ENCODE data around the gene MGME1. TPM values are rescaled to one million over a fixed set of nuclear protein-coding genes. Genes with fewer than 3 reads are reported as not detected.

Gene MGME1, protein sequence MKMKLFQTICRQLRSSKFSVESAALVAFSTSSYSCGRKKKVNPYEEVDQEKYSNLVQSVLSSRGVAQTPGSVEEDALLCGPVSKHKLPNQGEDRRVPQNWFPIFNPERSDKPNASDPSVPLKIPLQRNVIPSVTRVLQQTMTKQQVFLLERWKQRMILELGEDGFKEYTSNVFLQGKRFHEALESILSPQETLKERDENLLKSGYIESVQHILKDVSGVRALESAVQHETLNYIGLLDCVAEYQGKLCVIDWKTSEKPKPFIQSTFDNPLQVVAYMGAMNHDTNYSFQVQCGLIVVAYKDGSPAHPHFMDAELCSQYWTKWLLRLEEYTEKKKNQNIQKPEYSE
- 25.0 to 26.7 TPM (median 25.7 TPM) in 3 replicates for total RNA-seq

GRCh38 chr20:17968366-17969277 lies at the start of gene MGME1, which contains the start of gene SNX5:
Gene MGME1, plus strand, starts transcription at chr20:17969018. Its CDS starts 842 bp downstream, at chr20:17969860.
Gene SNX5, minus strand, starts transcription at chr20:17968794. Its CDS starts 369 bp downstream, at chr20:17968425.
- Mint-ChIP-seq H3K4me1 (peaks cover 76% of the 10 kb centered on the region), H3K36me3 (peaks cover 1% of the 10 kb centered on the region), H3K27me3 (ENCODE audit: low read depth) (no peaks in the 10 kb centered on the region), H3K4me3 (peak within 1 kb of the TSS; percentile 93), H3K9me3 (no peaks in the 10 kb centered on the region), H3K27ac (peak within 1 kb of the TSS; percentile 99)
- TF ChIP-seq, protein P1, sequence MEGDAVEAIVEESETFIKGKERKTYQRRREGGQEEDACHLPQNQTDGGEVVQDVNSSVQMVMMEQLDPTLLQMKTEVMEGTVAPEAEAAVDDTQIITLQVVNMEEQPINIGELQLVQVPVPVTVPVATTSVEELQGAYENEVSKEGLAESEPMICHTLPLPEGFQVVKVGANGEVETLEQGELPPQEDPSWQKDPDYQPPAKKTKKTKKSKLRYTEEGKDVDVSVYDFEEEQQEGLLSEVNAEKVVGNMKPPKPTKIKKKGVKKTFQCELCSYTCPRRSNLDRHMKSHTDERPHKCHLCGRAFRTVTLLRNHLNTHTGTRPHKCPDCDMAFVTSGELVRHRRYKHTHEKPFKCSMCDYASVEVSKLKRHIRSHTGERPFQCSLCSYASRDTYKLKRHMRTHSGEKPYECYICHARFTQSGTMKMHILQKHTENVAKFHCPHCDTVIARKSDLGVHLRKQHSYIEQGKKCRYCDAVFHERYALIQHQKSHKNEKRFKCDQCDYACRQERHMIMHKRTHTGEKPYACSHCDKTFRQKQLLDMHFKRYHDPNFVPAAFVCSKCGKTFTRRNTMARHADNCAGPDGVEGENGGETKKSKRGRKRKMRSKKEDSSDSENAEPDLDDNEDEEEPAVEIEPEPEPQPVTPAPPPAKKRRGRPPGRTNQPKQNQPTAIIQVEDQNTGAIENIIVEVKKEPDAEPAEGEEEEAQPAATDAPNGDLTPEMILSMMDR (IDR thresholded peaks at IDR 0.05; ENCODE audit: unreplicated experiment), result peak; percentile 5
- DNase-seq (ENCODE audit: low spot score in 2 of 2, unreplicated experiment in 2 of 2), result peak; percentile 98 to 99

DNA sequence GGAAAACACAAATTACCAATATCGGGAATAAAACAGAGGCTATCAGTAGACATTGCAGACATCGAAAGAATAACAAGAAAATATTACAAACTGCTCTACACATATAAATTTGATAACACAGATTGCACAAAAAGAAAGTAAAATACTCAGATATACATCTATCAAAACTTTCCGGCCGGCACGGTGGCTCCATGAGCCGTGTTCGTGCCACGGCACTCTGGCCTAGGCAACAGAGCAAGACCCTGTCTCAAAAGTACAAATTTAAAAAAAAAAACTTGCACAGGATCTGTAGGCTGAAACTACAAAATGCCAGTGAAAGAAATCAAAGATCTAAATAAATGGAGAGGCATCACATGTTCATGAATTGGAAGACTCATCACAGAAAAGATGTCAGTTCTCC lies 49.7 kb upstream of the MGME1 start:
- Mint-ChIP-seq H3K27me3 (ENCODE audit: low read depth) (no peaks in the 10 kb centered on the region), H3K4me1 (peaks cover 9% of the 10 kb centered on the region), H3K9me3 (no peaks in the 10 kb centered on the region), H3K36me3 (no peaks in the 10 kb centered on the region), H3K4me3 (no peak overlapping the region), H3K27ac (no peak overlapping the region)
- DNase-seq (ENCODE audit: low spot score in 2 of 2, unreplicated experiment in 2 of 2), result no peak
- TF ChIP-seq, protein P1 (IDR thresholded peaks at IDR 0.05; ENCODE audit: unreplicated experiment), result no peak

DNA sequence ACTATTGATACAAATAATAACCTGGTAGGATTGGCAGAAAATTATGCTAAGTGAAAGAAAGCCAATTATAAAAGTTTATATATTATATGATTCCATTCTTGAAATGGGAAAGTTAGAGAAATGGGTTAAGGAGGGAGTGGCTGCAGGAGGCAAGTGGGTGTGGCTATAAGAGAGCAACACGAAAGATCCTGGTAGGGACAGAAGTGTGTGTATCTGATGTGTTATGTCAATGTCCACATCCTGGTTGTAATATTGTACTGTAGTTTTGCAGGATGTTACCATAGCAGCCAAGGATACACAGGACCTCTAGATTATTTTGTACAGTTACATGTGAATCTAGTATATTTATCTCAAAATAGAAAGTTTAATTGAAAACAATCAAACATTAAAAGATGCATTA lies 47.0 kb upstream of the MGME1 start:
- Mint-ChIP-seq H3K9me3 (no peaks in the 10 kb centered on the region), H3K4me3 (no peak overlapping the region), H3K27ac (no peak overlapping the region), H3K4me1 (peaks cover 21% of the 10 kb centered on the region), H3K27me3 (ENCODE audit: low read depth) (no peaks in the 10 kb centered on the region), H3K36me3 (no peaks in the 10 kb centered on the region)
- TF ChIP-seq, protein P1 (IDR thresholded peaks at IDR 0.05; ENCODE audit: unreplicated experiment), result no peak
- DNase-seq (ENCODE audit: low spot score in 2 of 2, unreplicated experiment in 2 of 2), result no peak

GRCh38 chr20:17925141-17925939 lies 43.5 kb upstream of the MGME1 start:
- Mint-ChIP-seq H3K27ac (peak overlapping the region; percentile 23), H3K9me3 (no peaks in the 10 kb centered on the region)
- DNase-seq (ENCODE audit: low spot score in 2 of 2, unreplicated experiment in 2 of 2), result no peak

DNA sequence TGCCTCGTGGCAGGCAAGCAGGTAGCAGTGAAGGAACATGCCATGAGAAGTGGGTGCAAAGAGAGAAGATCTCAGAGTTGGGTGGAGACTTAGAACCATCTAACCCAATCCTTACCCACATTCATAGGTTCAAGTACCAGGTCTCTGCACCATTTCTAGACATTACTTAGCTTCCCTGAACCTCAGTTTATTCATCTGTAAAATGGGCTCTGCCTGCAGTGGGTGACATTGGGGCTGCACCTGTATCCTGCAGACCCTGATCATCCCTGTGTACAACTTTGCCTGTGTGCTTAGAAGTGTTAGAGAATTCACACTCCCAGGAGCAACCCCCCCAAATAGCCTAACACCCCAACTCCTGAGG lies 42.9 kb upstream of the MGME1 start:
- no peaks in the 10 kb centered on the region for H3K36me3 Mint-ChIP-seq
- H3K27ac Mint-ChIP-seq, result no peak overlapping the region
- H3K9me3 Mint-ChIP-seq, result no peaks in the 10 kb centered on the region
- no peak for DNase-seq (ENCODE audit: low spot score in 2 of 2, unreplicated experiment in 2 of 2)
- peaks cover 29% of the 10 kb centered on the region for H3K4me1 Mint-ChIP-seq
- TF ChIP-seq, protein P1 (IDR thresholded peaks at IDR 0.05; ENCODE audit: unreplicated experiment), result no peak
- no peak overlapping the region for H3K4me3 Mint-ChIP-seq
- H3K27me3 Mint-ChIP-seq (ENCODE audit: low read depth), result no peaks in the 10 kb centered on the region

More at GRCh38 chr20:17925141-17925939, 43.5 kb upstream of the MGME1 start:
- H3K4me3 Mint-ChIP-seq, result no peak overlapping the region
- no peaks in the 10 kb centered on the region for H3K36me3 Mint-ChIP-seq
- TF ChIP-seq, protein P1 (IDR thresholded peaks at IDR 0.05; ENCODE audit: unreplicated experiment), result no peak
- H3K27me3 Mint-ChIP-seq (ENCODE audit: low read depth), result no peaks in the 10 kb centered on the region
- peaks cover 29% of the 10 kb centered on the region for H3K4me1 Mint-ChIP-seq

All from mesothelial cell of epicardium (in vitro differentiated cells).